ENCODE data around the gene TBC1D8. TPM values are rescaled to one million over a fixed set of nuclear protein-coding genes. Genes with fewer than 3 reads are reported as not detected.

Gene TBC1D8
- total RNA-seq, 1 donor from 2014 or later: 45.0 TPM

- DNase-seq: no peak
- no peaks in the 10 kb centered on the region for H3K27me3 ChIP-seq (ENCODE audit: low read depth)
- peaks cover 4% of the 10 kb centered on the region for H3K4me1 ChIP-seq
- no peak overlapping the region for H3K27ac ChIP-seq (replicated peaks)
- TF ChIP-seq CTCF (IDR thresholded peaks at IDR 0.05; ENCODE audit: borderline replicate concordance): no peak
- peaks cover 58% of the 10 kb centered on the region for H3K36me3 ChIP-seq
- H3K9me3 ChIP-seq (replicated peaks): no peaks in the 10 kb centered on the region
- intact Hi-C loops (cut with micrococcal nuclease): no loop called here
- H3K4me3 ChIP-seq: no peak overlapping the region
These were observed 158.9 kb downstream of the TBC1D8 start for GRCh38 chr2:100992262-100992661.

- no peak for TF ChIP-seq CTCF (IDR thresholded peaks at IDR 0.05; ENCODE audit: borderline replicate concordance)
- Histone ChIP-seq H3K36me3 (peaks cover 58% of the 10 kb centered on the region), H3K27me3 (ENCODE audit: low read depth) (no peaks in the 10 kb centered on the region), H3K27ac (replicated peaks) (no peak overlapping the region), H3K4me3 (no peak overlapping the region), H3K9me3 (replicated peaks) (no peaks in the 10 kb centered on the region), H3K4me1 (peaks cover 4% of the 10 kb centered on the region)
- DNase-seq: no peak
- intact Hi-C loops (cut with micrococcal nuclease): no loop called here
These were observed 159.8 kb downstream of the TBC1D8 start for GRCh38 chr2:100991404-100991773.

GRCh38 chr2:100990650-100991403, 160.4 kb downstream of the TBC1D8 start:
- H3K27ac ChIP-seq (replicated peaks): no peak overlapping the region
- TF ChIP-seq CTCF (IDR thresholded peaks at IDR 0.05; ENCODE audit: borderline replicate concordance): no peak
- no peaks in the 10 kb centered on the region for H3K27me3 ChIP-seq (ENCODE audit: low read depth)
- peaks cover 4% of the 10 kb centered on the region for H3K4me1 ChIP-seq
- H3K9me3 ChIP-seq (replicated peaks): no peaks in the 10 kb centered on the region
- H3K4me3 ChIP-seq: no peak overlapping the region
- H3K36me3 ChIP-seq: peaks cover 53% of the 10 kb centered on the region
- intact Hi-C loops (cut with micrococcal nuclease): no loop called here
- no peak for DNase-seq

- H3K4me1 ChIP-seq: peaks cover 4% of the 10 kb centered on the region
- intact Hi-C loops (cut with micrococcal nuclease): no loop called here
- TF ChIP-seq CTCF (IDR thresholded peaks at IDR 0.05; ENCODE audit: borderline replicate concordance): no peak
These were observed 161.0 kb downstream of the TBC1D8 start for GRCh38 chr2:100990166-100990565.

GRCh38 chr2:100989666-100990065, 161.5 kb downstream of the TBC1D8 start:
- peaks cover 4% of the 10 kb centered on the region for H3K4me1 ChIP-seq
- H3K36me3 ChIP-seq: peaks cover 42% of the 10 kb centered on the region
- no peaks in the 10 kb centered on the region for H3K27me3 ChIP-seq (ENCODE audit: low read depth)
- no peak overlapping the region for H3K4me3 ChIP-seq
- no peak overlapping the region for H3K27ac ChIP-seq (replicated peaks)
- no peak for DNase-seq
- no peak for TF ChIP-seq CTCF (IDR thresholded peaks at IDR 0.05; ENCODE audit: borderline replicate concordance)
- intact Hi-C loops (cut with micrococcal nuclease): loop anchor here (5.0 kb wide), 1 partner anchor 382 kb away; no protein-coding TSS in a partner anchor
- H3K9me3 ChIP-seq (replicated peaks): no peaks in the 10 kb centered on the region

More at GRCh38 chr2:100990166-100990565, 161.0 kb downstream of the TBC1D8 start:
- peaks cover 47% of the 10 kb centered on the region for H3K36me3 ChIP-seq
- H3K27ac ChIP-seq (replicated peaks): no peak overlapping the region
- no peaks in the 10 kb centered on the region for H3K9me3 ChIP-seq (replicated peaks)
- H3K4me3 ChIP-seq: no peak overlapping the region
- DNase-seq: no peak
- H3K27me3 ChIP-seq (ENCODE audit: low read depth): no peaks in the 10 kb centered on the region
